GM21717 (cell line): ENCODE data around the gene SLIT3.
"Not testable (repeated sequence)": the region's sequence is repeated elsewhere in the genome, so short reads cannot be mapped to it uniquely, and the experiment has no call there.

ENCODE experiments used
- ATAC-seq: cut with Tn5 transposase; IDR thresholded peaks from one replicate; pipeline ENCODE4 v1.9.1; 2021; ENCODE audit warnings: mild to moderate bottlenecking, moderate library complexity; ENCODE audit not compliant: unreplicated experiment

The SLIT3 gene

GRCh38 chr5:169151051-169151805, 149.7 kb downstream of the SLIT3 start:
- no peak for ATAC-seq

GRCh38 chr5:169150108-169150507, 150.8 kb downstream of the SLIT3 start:
- ATAC-seq = no peak

GRCh38 chr5:169149317-169149716, 151.6 kb downstream of the SLIT3 start:
- ATAC-seq = no peak

GRCh38 chr5:169148138-169148740, 152.7 kb downstream of the SLIT3 start:
- no peak for ATAC-seq

- no peak for ATAC-seq
Measured at GRCh38 chr5:169147534-169147933, 153.4 kb downstream of the SLIT3 start.

- no peak for ATAC-seq
Measured at GRCh38 chr5:169146158-169146557, 154.8 kb downstream of the SLIT3 start.

- no peak for ATAC-seq
Measured at GRCh38 chr5:169142264-169142970, 158.5 kb downstream of the SLIT3 start.

GRCh38 chr5:169140215-169140614, 160.7 kb downstream of the SLIT3 start:
- not testable (repeated sequence) for ATAC-seq

- ATAC-seq = no peak
Measured at GRCh38 chr5:169139480-169140050, 161.4 kb downstream of the SLIT3 start.

- no peak for ATAC-seq
Measured at GRCh38 chr5:169133531-169133930, 167.4 kb downstream of the SLIT3 start.

- ATAC-seq = no peak
Measured at GRCh38 chr5:169132302-169132660, 168.7 kb downstream of the SLIT3 start.

- no peak for ATAC-seq
Measured at GRCh38 chr5:169131616-169132301, 169.2 kb downstream of the SLIT3 start.

- ATAC-seq = no peak
Measured at GRCh38 chr5:169128679-169129078, 172.3 kb downstream of the SLIT3 start.

- ATAC-seq = no peak
Measured at GRCh38 chr5:169127431-169127830, 173.5 kb downstream of the SLIT3 start.

GRCh38 chr5:169126481-169127021, 174.4 kb downstream of the SLIT3 start:
- no peak for ATAC-seq

- ATAC-seq = no peak
Measured at GRCh38 chr5:169125571-169125970, 175.4 kb downstream of the SLIT3 start.

- ATAC-seq = no peak
Measured at GRCh38 chr5:169122951-169123350, 178.0 kb downstream of the SLIT3 start.

GRCh38 chr5:169121630-169122420, 179.1 kb downstream of the SLIT3 start:
- no peak for ATAC-seq

- no peak for ATAC-seq
Measured at GRCh38 chr5:169119288-169120048, 181.5 kb downstream of the SLIT3 start.
